HepG2 (cell line): ENCODE measurements around the gene GTF2F1. TPM values are rescaled to one million over a fixed set of nuclear protein-coding genes. Genes with fewer than 3 reads are reported as not detected.

Experiments used
- ATAC-seq: fragments of 200-7000 bp; cut with Tn5 transposase; 3 replicates; pipeline ENCODE4 v1.9.1; 2020; ENCODE audit warnings: mild to moderate bottlenecking, moderate library complexity
- BruUV-seq: library from RNA; stranded (reverse); fragments of 400-500 nt; replicated peaks from 2 replicates; lab custom pipeline; 2021; lab: Mats Ljungman, UMichigan
- CTCF ChIA-PET: fragments of 300-600 bp; formaldehyde crosslinking; extraction: SDS; loops from one replicate; lab custom pipeline; 2021; ENCODE audit warnings: low total read pairs, inconsistent platforms, low intra/inter-chr PET ratio; lab: Yijun Ruan, JAX
- POLR2A ChIA-PET: fragments of 350-600 bp; sonication (Branson Sonifier 250); formaldehyde crosslinking; loops from one replicate; lab custom pipeline; 2020; ENCODE audit warnings: antibody characterized with exemption, inconsistent platforms; lab: Yijun Ruan, JAX
- DNase-seq: peaks from one replicate; pipeline ENCODE4 v3.0.0-alpha.2; 2015; ENCODE audit warnings: low spot score
- FAIRE-seq: peaks from 3 replicates; lab custom pipeline; 2011; peaks lifted over from hg19 to GRCh38; lab: Jason Lieb, UNC
- H2AFZ ChIP-seq: one replicate; pipeline ENCODE4 v1.6.1; 2011; ENCODE audit warnings: low read length, inconsistent platforms
- H3K27ac ChIP-seq: fragments of 300-600 bp; 3 replicates; pipeline ENCODE4 v1.8.0; 2011; ENCODE audit warnings: mixed run types, mild to moderate bottlenecking, mixed read lengths, low read length, inconsistent platforms; ENCODE audit not compliant: insufficient read depth; ENCODE audit errors: extremely low read length
- H3K27me3 ChIP-seq, 2 experiments: fragments of 200-600 bp in 1 of 2; 2 replicates in 1 of 2; 3 replicates in 1 of 2; pipeline versions ENCODE4 v1.6.0 to v1.8.0; 2011; ENCODE audit warnings: low read length in 2 of 2, mild to moderate bottlenecking in 2 of 2, moderate library complexity in 2 of 2, inconsistent platforms in 1 of 2; ENCODE audit not compliant: insufficient read depth in 2 of 2, control insufficient read depth in 1 of 2
- H3K36me3 ChIP-seq, 2 experiments: fragments of 200-600 bp in 1 of 2; replicated peaks in 1 of 2; 2 replicates in 1 of 2; 3 replicates in 1 of 2; pipeline versions ENCODE4 v1.5.1 to v1.8.0; 2011; ENCODE audit warnings: low read length in 2 of 2, inconsistent platforms in 1 of 2; ENCODE audit not compliant: insufficient read depth in 2 of 2, control insufficient read depth in 1 of 2
- H3K4me1 ChIP-seq: 2 replicates; pipeline ENCODE4 v1.5.1; 2012; ENCODE audit warnings: low read length, inconsistent platforms; ENCODE audit not compliant: insufficient read depth
- H3K4me2 ChIP-seq: 2 replicates; pipeline ENCODE4 v1.6.0; 2011; ENCODE audit warnings: low read depth, low read length, inconsistent platforms
- H3K4me3 ChIP-seq, 3 experiments: fragments of 200-600 bp in 1 of 3; sonication (generic), shearing (Covaris generic) in 1 of 3; replicated peaks in 1 of 3; 2 replicates each; pipeline ENCODE4 v1.5.1; 2011 to 2016; ENCODE audit warnings: low read length in 3 of 3, inconsistent platforms in 2 of 3, low read depth in 2 of 3, mild to moderate bottlenecking in 2 of 3, control low read depth in 1 of 3, mixed read lengths in 1 of 3; ENCODE audit not compliant: insufficient read depth in 1 of 3
- H3K79me2 ChIP-seq: one replicate; pipeline ENCODE4 v1.6.1; 2011; ENCODE audit warnings: low read length, inconsistent platforms; ENCODE audit not compliant: insufficient read depth
- H3K9ac ChIP-seq: 2 replicates; pipeline ENCODE4 v1.6.0; 2011; ENCODE audit warnings: mild to moderate bottlenecking, low read depth, low read length, inconsistent platforms; ENCODE audit not compliant: insufficient read depth
- H3K9me3 ChIP-seq: 2 replicates; pipeline ENCODE4 v1.5.1; 2012; ENCODE audit warnings: mild to moderate bottlenecking, low read length
- H4K20me1 ChIP-seq: 2 replicates; pipeline ENCODE4 v1.6.0; 2011; ENCODE audit warnings: inconsistent platforms, mild to moderate bottlenecking, low read length, moderate library complexity; ENCODE audit not compliant: insufficient read depth
- MAFF ChIP-seq: IDR thresholded peaks from 2 replicates; pipeline ENCODE4 v1.6.1; 2011; ENCODE audit warnings: low read depth, low read length, improper control_type of control experiment
- MYNN ChIP-seq: sonication (generic); formaldehyde crosslinking; IDR thresholded peaks from 2 replicates; pipeline ENCODE4 v1.4.0; 2020; ENCODE audit warnings: mild to moderate bottlenecking, low read depth, missing genetic modification reagents
- POLR2G ChIP-seq: fragments of 200-400 bp; formaldehyde crosslinking; IDR thresholded peaks from 2 replicates; pipeline ENCODE4 v1.6.1; 2018; ENCODE audit warnings: mild to moderate bottlenecking, low read depth, low read length, moderate library complexity
- SRSF1 ChIP-seq: fragments of 200-400 bp; formaldehyde crosslinking; optimal IDR thresholded peaks from 2 replicates; pipeline ENCODE3; 2017; ENCODE audit warnings: mild to moderate bottlenecking, low read depth, low read length, moderate library complexity
- THAP11 ChIP-seq: IDR thresholded peaks from 2 replicates; pipeline ENCODE4 v1.6.1; 2016; ENCODE audit warnings: missing biosample characterization, missing genetic modification reagents
- ZBTB38 ChIP-seq: sonication (generic); formaldehyde crosslinking; IDR thresholded peaks from 2 replicates; pipeline ENCODE4 v1.5.1; 2020; ENCODE audit warnings: mild to moderate bottlenecking, missing genetic modification reagents
- ZKSCAN1 ChIP-seq: fragments of 150-350 bp; IDR thresholded peaks from 2 replicates; pipeline ENCODE4 v1.6.1; 2014; ENCODE audit warnings: low read length
- ZNF10 ChIP-seq: sonication (generic); formaldehyde crosslinking; IDR thresholded peaks from 2 replicates; pipeline ENCODE4 v1.4.0; 2020; ENCODE audit warnings: mild to moderate bottlenecking, low read depth, missing genetic modification reagents, borderline replicate concordance
- ZNF317 ChIP-seq: sonication (generic); formaldehyde crosslinking; IDR thresholded peaks from 2 replicates; pipeline ENCODE4 v1.5.0; 2020; ENCODE audit warnings: mild to moderate bottlenecking, missing genetic modification reagents
- ZNF687 ChIP-seq: sonication (generic); formaldehyde crosslinking; IDR thresholded peaks from 2 replicates; pipeline ENCODE4 v1.5.1; 2020; ENCODE audit warnings: mild to moderate bottlenecking, missing genetic modification reagents, moderate library complexity
- ZNF761 ChIP-seq: sonication (generic); formaldehyde crosslinking; conservative IDR thresholded peaks from 2 replicates; pipeline ENCODE4 v1.4.0; 2020; ENCODE audit warnings: mild to moderate bottlenecking, missing genetic modification reagents
- WGBS: methylation state at CpG from one replicate; pipeline ENCODE4 v1.1.6; 2017; ENCODE audit warnings: low lambda C conversion rate; 5-methylcytosine and 5-hydroxymethylcytosine counted together
- in situ Hi-C: cut with HindIII; loops from 2 replicates; pipeline ENCODE4 v1.10.0; 2017; ENCODE audit warnings: low pct_unique_long_range_greater_than_20kb; ENCODE audit not compliant: extremely low pct_ligation_motif_present
- intact Hi-C: fragments of 100-400 bp; cut with micrococcal nuclease; formaldehyde crosslinking; loops from one replicate; pipeline ENCODE4 v1.10.0; 2022; ENCODE audit not compliant: unreplicated experiment
- polyA plus RNA-seq, 8 experiments: library from polyadenylated mRNA; depleted of rRNA in 3 of 8; stranded (reverse) in 7 of 8; unstranded in 1 of 8; fragments of >200 nt; fragmentation: Illumina TruSeq in 4 of 8; extraction: Trizol in 4 of 8; gene quantifications; 2 replicates each; pipeline versions ENCODE4 v1.2.1 to v1.2.3, GENCODE V29; 2011 to 2016; ENCODE audit warnings: low read depth in 4 of 8, missing spikeins in 1 of 8, mixed read lengths in 1 of 8; ENCODE audit not compliant: insufficient read depth in 1 of 8
- total RNA-seq, 5 experiments: library from RNA; depleted of rRNA; stranded (reverse); fragments of >200 nt; fragmentation: Illumina TruSeq; extraction: Trizol; gene quantifications; 2 replicates each; pipeline ENCODE4 v1.2.3, GENCODE V29; 2016; ENCODE audit warnings: low read depth in 1 of 5

The GTF2F1 gene
- total and polyA plus RNA-seq, 2 of the 13 experiments (the other 11 are each of a cell fraction or from before 2014, with no cell fraction given): 27.8 to 34.1 TPM

GRCh38 chr19:6359568-6360341 is 33.2 kb downstream of the GTF2F1 start:
- no peaks in the 10 kb centered on the region for H3K9me3 ChIP-seq
- POLR2A ChIA-PET: interaction anchor here (2.2 to 5.0 kb wide), 2 partner anchors 12 to 65 kb away, joined by 13 to 80 read pairs; partner anchors contain the start of genes ALKBH7 and KHSRP
- in situ Hi-C loops: no loop called here
- TF ChIP-seq ZKSCAN1: 0 out of 2 replicates have a peak, but pooled peaks have one; percentile 47
- TF ChIP-seq THAP11 (CRISPR knock-in tag): no peak
- TF ChIP-seq ZNF317 (CRISPR knock-in tag): no peak
- TF ChIP-seq ZBTB38 (CRISPR knock-in tag): no peak
- TF ChIP-seq MAFF: no peak
- no peak for TF ChIP-seq ZNF761 (CRISPR knock-in tag)
- TF ChIP-seq SRSF1: no peak
- TF ChIP-seq POLR2G: no peak
- TF ChIP-seq, all 625 proteins: peak for 1
- H3K4me3 ChIP-seq: no peak overlapping the region
- H3K4me2 ChIP-seq: no peak overlapping the region
- CTCF ChIA-PET: no interaction called here
- intact Hi-C loops: no loop called here
- H3K4me1 ChIP-seq: peaks cover 27% of the 10 kb centered on the region
- no TSS peak for BruUV-seq
- peaks cover 0 to 3% of the 10 kb centered on the region in 2 experiments; a peak in 1 of 5 replicates for H3K36me3 ChIP-seq
- H3K27ac ChIP-seq: no peak overlapping the region
- H3K9ac ChIP-seq: no peak overlapping the region
- H3K79me2 ChIP-seq: peaks cover 5% of the 10 kb centered on the region
- no peaks in the 10 kb centered on the region; a peak in 1 of 5 replicates for H3K27me3 ChIP-seq
- no peak overlapping the region for H2AFZ ChIP-seq
- DNase-seq: no peak
- WGBS: 81% methylated on average over 5 of the region's 5 CpGs
- no peak for FAIRE-seq
- ATAC-seq: no peak
- H4K20me1 ChIP-seq: no peaks in the 10 kb centered on the region

GRCh38 chr19:6358003-6358402 is 35.0 kb downstream of the GTF2F1 start:
- POLR2A ChIA-PET: interaction anchor here (0.7 to 1.8 kb wide), 3 partner anchors 15 to 1823 kb away, joined by 3 to 7 read pairs (median 3); partner anchors contain the start of gene ALKBH7
- no peaks in the 10 kb centered on the region; a peak in 1 of 5 replicates for H3K27me3 ChIP-seq
- peak overlapping the region; percentile 65 for H2AFZ ChIP-seq
- peak overlapping the region; percentile 65 for H3K4me2 ChIP-seq
- no TSS peak for BruUV-seq
- H3K79me2 ChIP-seq: peaks cover 5% of the 10 kb centered on the region
- TF ChIP-seq ZNF687 (CRISPR knock-in tag): 0 out of 2 replicates have a peak, but pooled peaks have one; percentile 23
- no peak for TF ChIP-seq MYNN (CRISPR knock-in tag)
- TF ChIP-seq ZNF10 (CRISPR knock-in tag): no peak
- H3K9me3 ChIP-seq: no peaks in the 10 kb centered on the region
- CTCF ChIA-PET: no interaction called here
- no peaks in the 10 kb centered on the region for H3K36me3 ChIP-seq
- H4K20me1 ChIP-seq: no peaks in the 10 kb centered on the region
- no peak overlapping the region for H3K27ac ChIP-seq
- WGBS: 12% methylated on average over 9 of the region's 9 CpGs
- DNase-seq (no peak), ATAC-seq (peak; percentile 11; the same call in 2 of the 3 replicates), FAIRE-seq (no peak)
- intact Hi-C loops: no loop called here
- H3K4me3 ChIP-seq: peak overlapping the region in 2 of 3 experiments; percentile 20 to 58; a peak in 3 of 6 replicates
- H3K9ac ChIP-seq: no peak overlapping the region
- in situ Hi-C loops: no loop called here
- H3K4me1 ChIP-seq: peaks cover 20% of the 10 kb centered on the region
